CD4-positive, alpha-beta T cell (primary cell): ENCODE data around the gene PROSER3. TPM values are rescaled to one million over a fixed set of nuclear protein-coding genes. Genes with fewer than 3 reads are reported as not detected.
A peak's percentile ranks its signal among the peaks of the same experiment; 100 is the strongest.

Source experiments
- ATAC-seq: fragments of 200-7000 bp; cut with Tn5 transposase; one replicate; pipeline ENCODE4 v1.10.0; 2022; ENCODE audit warnings: mild to moderate bottlenecking; ENCODE audit not compliant: poor library complexity
- CTCF ChIA-PET: fragments of 350-600 bp; sonication (Branson Sonifier 250); formaldehyde crosslinking; loops from one replicate; lab custom pipeline; 2021; ENCODE audit warnings: antibody characterized with exemption, inconsistent platforms; lab: Charles Lee
- POLR2A ChIA-PET: fragments of 350-600 bp; sonication (Branson Sonifier 250); formaldehyde crosslinking; loops from one replicate; lab custom pipeline; 2021; ENCODE audit warnings: antibody characterized with exemption, inconsistent platforms; lab: Charles Lee
- DNase-seq, 14 experiments: peaks; one replicate each; pipeline ENCODE4 v3.0.0-alpha.2; 2013 to 2020; ENCODE audit warnings: mixed read lengths in 2 of 14
- H3K27ac ChIP-seq, 2 donors: one replicate each; pipeline versions ENCODE4 v1.5.1 to v1.7.0; 2013; ENCODE audit warnings: low read length in 2 of 2, low read depth in 1 of 2, mild to moderate bottlenecking in 1 of 2
- H3K27me3 ChIP-seq, 2 experiments: 1 replicate in 1 of 2; 2 replicates in 1 of 2; pipeline versions ENCODE4 v1.6.1 to v1.7.0; 2013; ENCODE audit warnings: low read length in 2 of 2, control low read depth in 1 of 2, mild to moderate bottlenecking in 1 of 2, moderate library complexity in 1 of 2; ENCODE audit not compliant: insufficient read depth in 2 of 2, control insufficient read depth in 1 of 2
- H3K36me3 ChIP-seq: one replicate; pipeline ENCODE4 v1.6.1; 2013; ENCODE audit warnings: low read length, control low read depth; ENCODE audit not compliant: insufficient read depth
- H3K4me1 ChIP-seq: one replicate; pipeline ENCODE4 v1.6.1; 2013; ENCODE audit warnings: low read length, control low read depth; ENCODE audit not compliant: insufficient read depth
- H3K4me3 ChIP-seq: one replicate; pipeline ENCODE4 v1.5.1; 2013; ENCODE audit warnings: mild to moderate bottlenecking, low read length, moderate library complexity
- H3K9me3 ChIP-seq, 2 experiments: 1 replicate in 1 of 2; 2 replicates in 1 of 2; pipeline versions ENCODE4 v1.6.1 to v1.7.0; 2013; ENCODE audit warnings: low read length in 2 of 2, mild to moderate bottlenecking in 2 of 2, control low read depth in 1 of 2, moderate library complexity in 1 of 2; ENCODE audit not compliant: control insufficient read depth in 1 of 2, insufficient read depth in 1 of 2
- H3K27ac Mint-ChIP-seq: one replicate; pipeline ENCODE4 v1.8.0; 2020; ENCODE audit warnings: mixed read lengths
- H3K27me3 Mint-ChIP-seq: one replicate; pipeline ENCODE4 v1.8.0; 2021; ENCODE audit warnings: mixed read lengths
- H3K36me3 Mint-ChIP-seq: one replicate; pipeline ENCODE4 v1.8.0; 2021; ENCODE audit warnings: low read depth, mixed read lengths
- H3K4me1 Mint-ChIP-seq: one replicate; pipeline ENCODE4 v1.8.0; 2021; ENCODE audit warnings: low read depth, mixed read lengths
- H3K4me3 Mint-ChIP-seq: one replicate; pipeline ENCODE4 v1.8.0; 2020; ENCODE audit warnings: mild to moderate bottlenecking, mixed read lengths
- H3K9me3 Mint-ChIP-seq: one replicate; pipeline ENCODE4 v1.8.0; 2020; ENCODE audit warnings: mixed read lengths
- intact Hi-C, 2 experiments: fragments of 100-400 bp; cut with DNase I in 1 of 2; cut with micrococcal nuclease in 1 of 2; formaldehyde crosslinking; loops; one replicate each; pipeline versions ENCODE4 v1.15.1 to v1.9.0; 2023 to 2025; cut with DNase I, micrococcal nuclease
- total RNA-seq, 174 experiments: library from RNA in 2 of 174; stranded (reverse) in 2 of 174; gene quantifications; one replicate each; pipeline ENCODE4 v1.2.3 and lab custom pipeline; 2021 to 2026
- TF ChIP-seq, protein P1 (sequence below): fragments of 200-600 bp; IDR thresholded peaks from one replicate; pipeline ENCODE4 v1.8.0; 2022; ENCODE audit warnings: antibody characterized with exemption, mild to moderate bottlenecking

Gene PROSER3
- total RNA-seq, 2 experiments from 2014 or later, result 19.4 to 22.6 TPM

DNA sequence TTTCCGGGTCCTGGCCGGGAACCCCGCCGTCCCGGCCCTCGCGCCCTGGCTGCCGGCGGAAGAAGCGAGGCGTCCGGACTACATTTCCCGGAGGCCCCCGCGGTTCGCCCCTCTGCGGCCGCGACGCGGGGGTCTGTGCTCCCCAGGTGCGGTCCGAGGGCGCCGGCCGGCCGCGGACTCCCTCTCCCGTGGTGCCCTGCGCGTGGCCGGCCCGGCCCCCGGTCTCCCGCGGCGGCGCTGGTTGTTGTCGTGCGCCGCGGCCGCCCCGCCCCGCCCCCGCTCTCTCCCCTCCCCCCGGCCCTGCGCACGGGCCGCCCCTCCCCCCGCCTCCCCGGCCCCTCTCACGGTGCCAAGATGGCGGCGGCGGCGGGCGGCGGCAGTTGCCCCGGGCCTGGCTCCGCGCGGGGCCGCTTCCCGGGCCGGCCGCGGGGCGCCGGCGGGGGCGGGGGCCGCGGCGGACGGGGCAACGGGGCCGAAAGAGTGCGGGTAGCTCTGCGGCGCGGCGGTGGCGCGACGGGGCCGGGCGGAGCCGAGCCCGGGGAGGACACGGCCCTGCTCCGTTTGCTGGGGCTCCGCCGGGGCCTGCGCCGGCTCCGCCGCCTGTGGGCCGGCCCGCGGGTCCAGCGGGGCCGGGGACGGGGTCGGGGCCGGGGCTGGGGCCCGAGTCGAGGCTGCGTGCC is 40.2 kb upstream of the PROSER3 start, which contains the start of gene KMT2B:
KMT2B (plus strand) TSS at position 339 of the 680 bp plus-strand sequence; CDS start at position 355, 16 bp downstream.
- peaks cover 30% of the 10 kb centered on the region for H3K36me3 ChIP-seq
- Mint-ChIP-seq H3K27ac (peak within 1 kb of the TSS; percentile 89), H3K36me3 (peaks cover 42% of the 10 kb centered on the region), H3K9me3 (no peaks in the 10 kb centered on the region), H3K4me3 (peak within 1 kb of the TSS; percentile 95), H3K4me1 (peaks cover 62% of the 10 kb centered on the region), H3K27me3 (no peaks in the 10 kb centered on the region)
- DNase-seq (no peak), ATAC-seq (peak; percentile 28)
- no peaks in the 10 kb centered on the region for H3K9me3 ChIP-seq
- ChIA-PET CTCF (no interaction called here), POLR2A (interaction anchor here (1.0 to 2.1 kb wide), 10 partner anchors 10 to 397 kb away, joined by 3 to 20 read pairs (median 8); partner anchors contain the start of genes IGFLR1, LIN37, POLR2I and PSENEN)
- intact Hi-C loops, result loop anchor here (1.0 to 10.0 kb wide), 11 partner anchors 16 to 453 kb away; partner anchors contain the start of genes PROSER3 (in 2 of the 2), PSENEN (in 2 of the 2), U2AF1L4 (in 2 of the 2) and COX6B1 (in 1 of the 2)
- H3K27me3 ChIP-seq, result no peaks in the 10 kb centered on the region
- peaks cover 63% of the 10 kb centered on the region for H3K4me1 ChIP-seq
- H3K27ac ChIP-seq, result peak within 1 kb of the TSS; percentile 73 to 76
- TF ChIP-seq, protein P1, sequence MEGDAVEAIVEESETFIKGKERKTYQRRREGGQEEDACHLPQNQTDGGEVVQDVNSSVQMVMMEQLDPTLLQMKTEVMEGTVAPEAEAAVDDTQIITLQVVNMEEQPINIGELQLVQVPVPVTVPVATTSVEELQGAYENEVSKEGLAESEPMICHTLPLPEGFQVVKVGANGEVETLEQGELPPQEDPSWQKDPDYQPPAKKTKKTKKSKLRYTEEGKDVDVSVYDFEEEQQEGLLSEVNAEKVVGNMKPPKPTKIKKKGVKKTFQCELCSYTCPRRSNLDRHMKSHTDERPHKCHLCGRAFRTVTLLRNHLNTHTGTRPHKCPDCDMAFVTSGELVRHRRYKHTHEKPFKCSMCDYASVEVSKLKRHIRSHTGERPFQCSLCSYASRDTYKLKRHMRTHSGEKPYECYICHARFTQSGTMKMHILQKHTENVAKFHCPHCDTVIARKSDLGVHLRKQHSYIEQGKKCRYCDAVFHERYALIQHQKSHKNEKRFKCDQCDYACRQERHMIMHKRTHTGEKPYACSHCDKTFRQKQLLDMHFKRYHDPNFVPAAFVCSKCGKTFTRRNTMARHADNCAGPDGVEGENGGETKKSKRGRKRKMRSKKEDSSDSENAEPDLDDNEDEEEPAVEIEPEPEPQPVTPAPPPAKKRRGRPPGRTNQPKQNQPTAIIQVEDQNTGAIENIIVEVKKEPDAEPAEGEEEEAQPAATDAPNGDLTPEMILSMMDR, result no peak
- peak within 1 kb of the TSS; percentile 96 for H3K4me3 ChIP-seq

DNA sequence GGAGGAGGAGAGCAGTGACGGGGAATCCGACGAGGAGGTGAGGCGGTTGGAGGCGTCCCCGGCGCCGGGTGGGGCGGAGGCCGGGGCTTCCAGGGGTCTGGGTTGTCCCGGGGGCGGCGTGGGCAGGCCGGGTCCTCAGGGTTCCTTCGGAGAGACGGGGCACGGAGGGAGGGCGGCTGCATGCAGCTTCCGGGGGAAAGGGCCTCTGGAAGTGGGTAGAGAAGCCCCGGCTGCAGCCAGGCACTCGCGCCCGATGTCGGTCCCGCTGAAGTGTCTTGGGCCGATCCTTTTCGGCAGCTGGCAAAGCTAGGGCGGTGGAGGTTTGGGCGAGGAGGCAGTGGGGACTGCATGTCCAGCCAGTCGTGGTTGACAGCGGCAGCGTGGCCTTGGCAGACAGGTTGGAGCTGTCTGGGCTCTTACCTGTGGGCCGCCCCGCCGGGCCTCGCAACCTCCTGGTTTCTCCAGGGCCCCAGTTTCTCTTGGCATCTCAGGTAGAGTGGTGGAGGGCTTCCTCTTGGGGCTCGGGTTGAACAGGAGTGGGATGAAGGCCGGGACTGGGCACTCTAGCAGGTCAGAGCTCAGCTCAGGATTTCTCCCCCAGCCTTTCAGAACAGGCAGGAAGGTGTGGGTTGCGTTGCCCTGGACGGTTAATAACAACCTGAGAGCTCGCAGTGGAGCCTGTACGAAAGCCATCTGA is 39.5 kb upstream of the PROSER3 start:
- intact Hi-C loops, result loop anchor here (5.0 to 10.0 kb wide), 3 partner anchors 39 to 454 kb away; partner anchors contain the start of genes COX6B1 (in 1 of the 2), HSPB6 (in 1 of the 2), PROSER3 (in 1 of the 2) and USF2 (in 1 of the 2)

More for the DNA sequence above, 39.5 kb upstream of the PROSER3 start:
- DNase-seq (peak in 12 of 14 experiments; percentile 23 to 68 (median 38)), ATAC-seq (no peak)
- ChIA-PET CTCF (no interaction called here), POLR2A (interaction anchor here (1.0 to 2.1 kb wide), 12 partner anchors 9 to 396 kb away, joined by 3 to 20 read pairs (median 5); partner anchors contain the start of genes COX6B1, IGFLR1, LIN37 and POLR2I)
- TF ChIP-seq, protein P1, result no peak
- H3K4me3 Mint-ChIP-seq, result peak overlapping the region; percentile 95
- no peaks in the 10 kb centered on the region for H3K27me3 Mint-ChIP-seq
- H3K4me1 Mint-ChIP-seq, result peaks cover 55% of the 10 kb centered on the region
- H3K9me3 ChIP-seq, result no peaks in the 10 kb centered on the region
- H3K4me1 ChIP-seq, result peaks cover 56% of the 10 kb centered on the region
- peaks cover 36% of the 10 kb centered on the region for H3K36me3 ChIP-seq
- peak overlapping the region; percentile 87 for H3K27ac Mint-ChIP-seq
- peak overlapping the region; percentile 83 for H3K4me3 ChIP-seq
- peak overlapping the region; percentile 44 to 56 for H3K27ac ChIP-seq
- H3K9me3 Mint-ChIP-seq, result no peaks in the 10 kb centered on the region
- H3K27me3 ChIP-seq, result no peaks in the 10 kb centered on the region
- peaks cover 49% of the 10 kb centered on the region for H3K36me3 Mint-ChIP-seq
